Measurements from ENCODE around the gene MBIP.

MBIP gene

GRCh38 chr14:36281309-36281708 lies 39.1 kb downstream of the MBIP start:
- H3K36me3 ChIP-seq (ENCODE audit: insufficient read depth, low read length) = no peaks in the 10 kb centered on the region
- H2AFZ ChIP-seq (ENCODE audit: low read length) = 0 out of 2 replicates have a peak overlapping the region, but pooled peaks have one; percentile 41
- H3K9ac ChIP-seq (ENCODE audit: low read depth, low read length, poor library complexity, severe bottlenecking) = no peak overlapping the region
- H3K9me3 ChIP-seq (ENCODE audit: insufficient read depth, low read depth, low read length) = no peaks in the 10 kb centered on the region
- no peak overlapping the region for H3K4me3 ChIP-seq (ENCODE audit: low read length, poor library complexity, severe bottlenecking)
- TF ChIP-seq CTCF (conservative IDR thresholded peaks at IDR 0.05; ENCODE audit: low read length) (no peak), EZH2phosphoT487 (IDR thresholded peaks at IDR 0.05; ENCODE audit: borderline replicate concordance) (no peak)
- 0 out of 2 replicates have a peak, but pooled peaks cover 4% of the 10 kb centered on the region for H3K9me2 ChIP-seq (replicated peaks; ENCODE audit: low read depth, low read length)
- H3K79me2 ChIP-seq (ENCODE audit: insufficient read depth, low read length) = no peaks in the 10 kb centered on the region
- H3K4me2 ChIP-seq (ENCODE audit: low read depth, low read length, poor library complexity, severe bottlenecking) = no peak overlapping the region
- no peaks in the 10 kb centered on the region for H3F3A ChIP-seq (ENCODE audit: low read depth)
- no peaks in the 10 kb centered on the region for H3K4me1 ChIP-seq (ENCODE audit: insufficient read depth, low read length, poor library complexity, severe bottlenecking)
- no peaks in the 10 kb centered on the region for H3K27me3 ChIP-seq (ENCODE audit: insufficient read depth, low read length, poor library complexity, severe bottlenecking)
- no peaks in the 10 kb centered on the region for H4K20me1 ChIP-seq (ENCODE audit: insufficient read depth, low read length, poor library complexity, severe bottlenecking)

GRCh38 chr14:36279306-36280190 lies 40.9 kb downstream of the MBIP start:
- Histone ChIP-seq H3K9me3 (ENCODE audit: insufficient read depth, low read depth, low read length) (no peaks in the 10 kb centered on the region), H2AFZ (ENCODE audit: low read length) (no peak overlapping the region), H3K9ac (ENCODE audit: low read depth, low read length, poor library complexity, severe bottlenecking) (no peak overlapping the region), H3K79me2 (ENCODE audit: insufficient read depth, low read length) (no peaks in the 10 kb centered on the region), H3K9me2 (replicated peaks; ENCODE audit: low read depth, low read length) (0 out of 2 replicates have a peak, but pooled peaks cover 4% of the 10 kb centered on the region), H3F3A (ENCODE audit: low read depth) (no peaks in the 10 kb centered on the region), H3K36me3 (ENCODE audit: insufficient read depth, low read length) (no peaks in the 10 kb centered on the region), H3K4me3 (ENCODE audit: low read length, poor library complexity, severe bottlenecking) (no peak overlapping the region), H3K4me1 (ENCODE audit: insufficient read depth, low read length, poor library complexity, severe bottlenecking) (no peaks in the 10 kb centered on the region), H3K27me3 (ENCODE audit: insufficient read depth, low read length, poor library complexity, severe bottlenecking) (no peaks in the 10 kb centered on the region), H4K20me1 (ENCODE audit: insufficient read depth, low read length, poor library complexity, severe bottlenecking) (no peaks in the 10 kb centered on the region), H3K4me2 (ENCODE audit: low read depth, low read length, poor library complexity, severe bottlenecking) (no peak overlapping the region)
- no peak for TF ChIP-seq CTCF (conservative IDR thresholded peaks at IDR 0.05; ENCODE audit: low read length)
- no peak for TF ChIP-seq EZH2phosphoT487 (IDR thresholded peaks at IDR 0.05; ENCODE audit: borderline replicate concordance)

- Histone ChIP-seq H3F3A (ENCODE audit: low read depth) (no peaks in the 10 kb centered on the region), H3K4me1 (ENCODE audit: insufficient read depth, low read length, poor library complexity, severe bottlenecking) (no peaks in the 10 kb centered on the region), H4K20me1 (ENCODE audit: insufficient read depth, low read length, poor library complexity, severe bottlenecking) (no peaks in the 10 kb centered on the region), H2AFZ (ENCODE audit: low read length) (no peak overlapping the region), H3K27me3 (ENCODE audit: insufficient read depth, low read length, poor library complexity, severe bottlenecking) (no peaks in the 10 kb centered on the region), H3K9me2 (replicated peaks; ENCODE audit: low read depth, low read length) (no peaks in the 10 kb centered on the region), H3K36me3 (ENCODE audit: insufficient read depth, low read length) (no peaks in the 10 kb centered on the region), H3K9me3 (ENCODE audit: insufficient read depth, low read depth, low read length) (no peaks in the 10 kb centered on the region), H3K4me2 (ENCODE audit: low read depth, low read length, poor library complexity, severe bottlenecking) (no peak overlapping the region), H3K79me2 (ENCODE audit: insufficient read depth, low read length) (no peaks in the 10 kb centered on the region), H3K4me3 (ENCODE audit: low read length, poor library complexity, severe bottlenecking) (no peak overlapping the region), H3K9ac (ENCODE audit: low read depth, low read length, poor library complexity, severe bottlenecking) (no peak overlapping the region)
- no peak for TF ChIP-seq EZH2phosphoT487 (IDR thresholded peaks at IDR 0.05; ENCODE audit: borderline replicate concordance)
- no peak for TF ChIP-seq CTCF (conservative IDR thresholded peaks at IDR 0.05; ENCODE audit: low read length)
Measured at GRCh38 chr14:36275741-36276140, 44.7 kb downstream of the MBIP start.

Data from Loucy (cell line).